OCI-LY7 (cell line): ENCODE data around the gene MAN1A1. TPM values are rescaled to one million over a fixed set of nuclear protein-coding genes. Genes with fewer than 3 reads are reported as not detected.

Experiments
- BruUV-seq: library from RNA; stranded (reverse); fragments of 400-500 nt; replicated peaks from 2 replicates; lab custom pipeline; 2021; lab: Mats Ljungman, UMichigan
- CTCF ChIA-PET: fragments of 300-600 bp; sonication (Branson Sonifier 250); formaldehyde crosslinking; loops from one replicate; lab custom pipeline; 2022; ENCODE audit warnings: antibody characterized with exemption; ENCODE audit not compliant: unreplicated experiment; lab: Charles Lee
- POLR2A ChIA-PET: fragments of 300-600 bp; sonication (Branson Sonifier 250); formaldehyde crosslinking; loops from one replicate; lab custom pipeline; 2022; ENCODE audit warnings: antibody characterized with exemption; lab: Charles Lee
- DNase-seq: peaks from one replicate; pipeline ENCODE4 v3.0.0-alpha.2; 2015; ENCODE audit warnings: low spot score
- H2AFZ ChIP-seq: fragments of 200-600 bp; sonication (generic), shearing (Covaris generic); 2 replicates; pipeline ENCODE4 v1.6.1; 2014; ENCODE audit warnings: mild to moderate bottlenecking, antibody characterized with exemption, low read length, moderate library complexity
- H3K27ac ChIP-seq: fragments of 200-600 bp; sonication (generic); 2 replicates; pipeline ENCODE4 v1.5.1; 2014; ENCODE audit warnings: mixed run types, low read depth, mild to moderate bottlenecking, moderate library complexity, low read length, inconsistent platforms; ENCODE audit not compliant: poor library complexity, severe bottlenecking
- H3K36me3 ChIP-seq: fragments of 200-600 bp; sonication (generic); 2 replicates; pipeline ENCODE4 v1.6.1; 2014; ENCODE audit warnings: mild to moderate bottlenecking, antibody characterized with exemption, low read length, moderate library complexity, mixed read lengths; ENCODE audit not compliant: insufficient read depth
- H3K4me1 ChIP-seq: fragments of 200-600 bp; sonication (generic); 2 replicates; pipeline ENCODE4 v1.5.1; 2014; ENCODE audit warnings: mild to moderate bottlenecking, low read length; ENCODE audit not compliant: insufficient read depth, poor library complexity, severe bottlenecking
- H3K4me2 ChIP-seq: fragments of 200-600 bp; sonication (generic); 2 replicates; pipeline ENCODE4 v1.6.1; 2014; ENCODE audit warnings: mild to moderate bottlenecking, low read length
- H3K4me3 ChIP-seq: fragments of 200-600 bp; sonication (generic); 2 replicates; pipeline ENCODE4 v1.5.1; 2014; ENCODE audit warnings: mild to moderate bottlenecking, low read depth, low read length; ENCODE audit not compliant: poor library complexity, severe bottlenecking
- H3K79me2 ChIP-seq: fragments of 200-600 bp; sonication (generic); 2 replicates; pipeline ENCODE4 v1.6.1; 2016; ENCODE audit warnings: low read depth, mild to moderate bottlenecking, low read length, moderate library complexity, mixed read lengths; ENCODE audit not compliant: insufficient read depth
- H3K9me2 ChIP-seq: fragments of 200-600 bp; sonication (generic); 2 replicates; pipeline ENCODE4 v1.6.1; 2016; ENCODE audit warnings: mild to moderate bottlenecking, low read length, mixed read lengths; ENCODE audit not compliant: insufficient read depth
- H3K9me3 ChIP-seq: fragments of 200-600 bp; sonication (generic); 2 replicates; pipeline ENCODE4 v1.6.1; 2014; ENCODE audit warnings: mild to moderate bottlenecking, mixed run types, low read length, mixed read lengths
- H4K20me1 ChIP-seq: fragments of 200-600 bp; sonication (generic); 2 replicates; pipeline ENCODE4 v1.6.1; 2014; ENCODE audit warnings: mild to moderate bottlenecking, antibody characterized with exemption, low read length, moderate library complexity, mixed read lengths; ENCODE audit not compliant: insufficient read depth
- CTCF ChIP-seq: fragments of 200-600 bp; sonication (generic); conservative IDR thresholded peaks from 2 replicates; pipeline ENCODE4 v1.5.1; 2014; ENCODE audit warnings: mild to moderate bottlenecking, antibody characterized with exemption, low read length, moderate library complexity, mixed read lengths
- EZH2phosphoT487 ChIP-seq: fragments of 200-600 bp; sonication (generic); IDR thresholded peaks from 2 replicates; pipeline ENCODE4 v1.6.1; 2018; ENCODE audit warnings: low read depth, borderline replicate concordance, mild to moderate bottlenecking, mixed run types, antibody characterized with exemption, low read length, moderate library complexity, mixed read lengths
- intact Hi-C: fragments of 100-400 bp; cut with micrococcal nuclease; formaldehyde crosslinking; loops from one replicate; pipeline ENCODE4 v1.10.0; 2022; ENCODE audit not compliant: unreplicated experiment
- total RNA-seq, 2 experiments: library from RNA; depleted of rRNA in 1 of 2; stranded (reverse); fragments of >200 nt in 1 of 2; shearing (Covaris generic) in 1 of 2; gene quantifications; 2 replicates each; pipeline ENCODE4 v1.2.3, GENCODE V29; 2014 to 2022

MAN1A1 gene
- total RNA-seq, 2 experiments from 2014 or later, result 72.4 to 74.3 TPM

- DNase-seq, result no peak
- peaks cover 5% of the 10 kb centered on the region for H3K4me1 ChIP-seq
- intact Hi-C loops, result no loop called here
- H4K20me1 ChIP-seq, result peaks cover 50% of the 10 kb centered on the region
- H3K79me2 ChIP-seq, result peaks cover 100% of the 10 kb centered on the region
- ChIA-PET CTCF (no interaction called here), POLR2A (interaction anchor here (0.8 kb wide), 1 partner anchor 12 kb away, joined by 5 read pairs; no protein-coding TSS in a partner anchor)
- BruUV-seq, result no TSS peak
- H3K9me2 ChIP-seq, result no peaks in the 10 kb centered on the region
- H3K27ac ChIP-seq, result no peak overlapping the region
- H3K4me2 ChIP-seq, result no peak overlapping the region
- TF ChIP-seq EZH2phosphoT487, result no peak
- no peak for TF ChIP-seq CTCF
- H3K36me3 ChIP-seq, result peaks cover 100% of the 10 kb centered on the region
- H3K4me3 ChIP-seq, result no peak overlapping the region
- no peak overlapping the region for H2AFZ ChIP-seq
- H3K9me3 ChIP-seq, result no peaks in the 10 kb centered on the region
These were observed 23.8 kb downstream of the MAN1A1 start for GRCh38 chr6:119325559-119326265.

GRCh38 chr6:119324718-119325117, 24.8 kb downstream of the MAN1A1 start:
- Histone ChIP-seq H3K27ac (no peak overlapping the region), H3K79me2 (peaks cover 100% of the 10 kb centered on the region), H3K36me3 (peaks cover 100% of the 10 kb centered on the region), H3K4me3 (no peak overlapping the region), H3K4me1 (no peaks in the 10 kb centered on the region), H3K9me2 (no peaks in the 10 kb centered on the region), H4K20me1 (peaks cover 40% of the 10 kb centered on the region), H3K4me2 (no peak overlapping the region), H3K9me3 (no peaks in the 10 kb centered on the region), H2AFZ (no peak overlapping the region)
- TF ChIP-seq CTCF (no peak), EZH2phosphoT487 (no peak)
- DNase-seq, result no peak
- POLR2A ChIA-PET, result no interaction called here
- intact Hi-C loops, result no loop called here
- BruUV-seq, result no TSS peak
- CTCF ChIA-PET, result no interaction called here

GRCh38 chr6:119323931-119324330, 25.6 kb downstream of the MAN1A1 start:
- no peaks in the 10 kb centered on the region for H3K9me3 ChIP-seq
- ChIA-PET POLR2A (interaction anchor here (0.6 to 1.2 kb wide), 2 partner anchors 9 to 79 kb away, joined by 3 to 4 read pairs; no protein-coding TSS in a partner anchor), CTCF (no interaction called here)
- H3K9me2 ChIP-seq, result no peaks in the 10 kb centered on the region
- no peak overlapping the region for H3K4me3 ChIP-seq
- no peak for TF ChIP-seq CTCF
- no peak for TF ChIP-seq EZH2phosphoT487
- no peaks in the 10 kb centered on the region for H3K4me1 ChIP-seq
- H3K79me2 ChIP-seq, result peaks cover 100% of the 10 kb centered on the region
- H3K4me2 ChIP-seq, result no peak overlapping the region
- no peak overlapping the region for H3K27ac ChIP-seq
- no peak for DNase-seq
- H3K36me3 ChIP-seq, result peaks cover 100% of the 10 kb centered on the region
- no TSS peak for BruUV-seq
- no peak overlapping the region for H2AFZ ChIP-seq
- intact Hi-C loops, result no loop called here
- H4K20me1 ChIP-seq, result peaks cover 33% of the 10 kb centered on the region
